GM12874 (cell line): ENCODE data around the gene CEP43.

Experiments
- TF ChIP-seq, protein P1 (sequence below): IDR thresholded peaks from 2 replicates; pipeline ENCODE4 v1.5.1; 2011; ENCODE audit warnings: low read depth, mild to moderate bottlenecking, control low read depth, low read length, moderate library complexity; ENCODE audit not compliant: insufficient read depth

The CEP43 gene

DNA sequence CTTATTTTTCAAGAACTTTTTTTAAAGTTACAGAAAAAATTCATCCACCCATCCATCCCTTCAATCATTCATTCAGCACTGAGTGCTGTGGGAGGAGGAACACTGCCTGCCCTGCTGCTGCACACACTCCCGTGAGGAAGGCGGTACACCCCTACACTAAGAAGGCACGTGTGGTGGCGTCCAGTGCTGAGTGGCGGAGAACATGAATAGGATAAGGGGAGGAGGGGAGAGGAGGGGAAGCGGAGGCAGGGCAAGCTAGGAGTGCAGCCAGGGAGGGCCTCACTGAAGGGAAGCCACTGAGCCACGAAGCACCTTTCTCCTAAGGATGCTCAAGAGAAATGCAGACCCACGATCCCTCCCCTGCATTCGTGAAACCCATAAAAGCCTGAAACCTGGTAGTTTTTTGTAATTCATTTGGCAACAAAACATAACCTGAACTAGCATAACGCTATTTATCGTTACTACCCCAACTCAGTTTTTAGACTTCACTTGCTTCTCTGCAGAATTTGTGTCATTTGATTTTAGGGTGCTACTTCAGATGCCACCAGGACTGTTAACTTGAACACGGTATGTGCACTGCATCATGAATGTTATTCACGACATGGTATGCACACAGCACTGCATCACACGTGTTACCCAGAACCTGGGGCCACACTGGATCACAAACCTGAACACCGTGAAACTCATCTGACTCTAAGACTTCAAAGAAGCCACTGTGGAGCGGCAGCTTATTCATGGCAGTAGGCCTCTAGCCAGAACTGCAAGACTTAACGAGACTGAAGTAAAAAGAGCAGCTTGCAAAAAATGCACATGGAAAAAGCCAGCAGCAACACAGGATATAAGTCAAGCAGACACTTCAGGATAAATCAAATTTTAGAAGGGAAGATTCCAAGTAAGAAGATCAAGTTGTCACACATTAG, 46.4 kb upstream of the CEP43 start:
- TF ChIP-seq, protein P1, sequence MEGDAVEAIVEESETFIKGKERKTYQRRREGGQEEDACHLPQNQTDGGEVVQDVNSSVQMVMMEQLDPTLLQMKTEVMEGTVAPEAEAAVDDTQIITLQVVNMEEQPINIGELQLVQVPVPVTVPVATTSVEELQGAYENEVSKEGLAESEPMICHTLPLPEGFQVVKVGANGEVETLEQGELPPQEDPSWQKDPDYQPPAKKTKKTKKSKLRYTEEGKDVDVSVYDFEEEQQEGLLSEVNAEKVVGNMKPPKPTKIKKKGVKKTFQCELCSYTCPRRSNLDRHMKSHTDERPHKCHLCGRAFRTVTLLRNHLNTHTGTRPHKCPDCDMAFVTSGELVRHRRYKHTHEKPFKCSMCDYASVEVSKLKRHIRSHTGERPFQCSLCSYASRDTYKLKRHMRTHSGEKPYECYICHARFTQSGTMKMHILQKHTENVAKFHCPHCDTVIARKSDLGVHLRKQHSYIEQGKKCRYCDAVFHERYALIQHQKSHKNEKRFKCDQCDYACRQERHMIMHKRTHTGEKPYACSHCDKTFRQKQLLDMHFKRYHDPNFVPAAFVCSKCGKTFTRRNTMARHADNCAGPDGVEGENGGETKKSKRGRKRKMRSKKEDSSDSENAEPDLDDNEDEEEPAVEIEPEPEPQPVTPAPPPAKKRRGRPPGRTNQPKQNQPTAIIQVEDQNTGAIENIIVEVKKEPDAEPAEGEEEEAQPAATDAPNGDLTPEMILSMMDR, result no peak

DNA sequence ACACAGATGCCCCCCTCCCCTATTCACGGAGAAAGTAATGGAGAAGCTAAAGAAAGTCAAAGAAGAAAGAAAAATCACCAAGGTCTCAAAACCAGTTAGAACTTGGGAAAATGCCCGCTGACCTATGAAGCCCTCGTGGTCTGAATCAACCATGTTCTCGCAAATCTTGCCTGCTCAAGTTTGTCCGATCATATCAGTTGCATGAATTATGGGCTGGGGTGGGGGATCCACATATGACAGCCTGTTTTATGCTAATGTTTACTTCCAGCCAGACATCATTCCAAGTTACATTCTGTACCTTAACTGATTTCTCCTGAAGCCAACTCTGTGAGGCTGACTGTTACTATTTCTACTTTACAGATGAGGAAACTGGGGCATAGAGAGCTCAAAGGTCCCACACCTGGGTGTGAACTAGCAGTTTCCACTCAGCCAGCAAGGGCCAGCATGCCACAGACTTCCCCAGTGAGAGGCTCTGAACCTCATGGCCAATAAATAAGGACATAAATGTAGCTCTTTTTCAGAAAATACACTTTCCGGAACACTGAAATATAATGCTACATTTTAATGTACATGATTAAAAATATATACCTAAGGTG, 45.0 kb upstream of the CEP43 start:
- TF ChIP-seq, protein P1, result no peak

DNA sequence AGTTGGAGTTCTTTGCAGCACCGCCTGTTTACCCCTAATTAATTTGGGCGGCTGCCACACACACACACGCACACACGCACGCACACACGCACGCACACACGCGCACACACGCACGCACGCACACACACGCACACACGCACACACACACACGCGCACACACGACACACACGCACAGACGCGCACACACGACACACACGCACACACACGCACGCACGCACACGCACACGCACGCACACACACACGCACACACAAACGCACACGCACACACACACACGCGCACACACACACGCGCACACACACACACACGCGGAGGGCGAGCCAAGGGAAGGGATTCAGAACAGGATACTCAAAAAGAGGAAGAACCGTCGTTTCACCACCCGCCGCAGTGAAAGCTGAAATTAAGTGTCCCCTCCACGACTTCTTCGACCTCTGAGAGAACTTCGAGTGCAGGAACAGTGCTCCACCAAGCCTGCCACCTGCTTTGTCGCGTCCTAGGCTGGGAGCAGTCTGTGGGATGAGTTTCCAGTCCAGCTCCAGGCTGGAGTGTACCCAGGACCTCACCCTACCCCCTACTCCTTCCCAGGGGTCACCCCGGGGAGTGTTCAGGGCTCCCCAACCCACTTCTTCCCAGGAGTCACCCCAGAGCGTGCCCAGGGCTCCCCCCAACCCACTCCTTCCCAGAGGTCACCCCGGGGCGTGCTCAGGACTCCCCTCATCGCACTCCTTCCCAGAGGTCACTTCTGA, 43.9 kb upstream of the CEP43 start:
- TF ChIP-seq, protein P1, result no peak

DNA sequence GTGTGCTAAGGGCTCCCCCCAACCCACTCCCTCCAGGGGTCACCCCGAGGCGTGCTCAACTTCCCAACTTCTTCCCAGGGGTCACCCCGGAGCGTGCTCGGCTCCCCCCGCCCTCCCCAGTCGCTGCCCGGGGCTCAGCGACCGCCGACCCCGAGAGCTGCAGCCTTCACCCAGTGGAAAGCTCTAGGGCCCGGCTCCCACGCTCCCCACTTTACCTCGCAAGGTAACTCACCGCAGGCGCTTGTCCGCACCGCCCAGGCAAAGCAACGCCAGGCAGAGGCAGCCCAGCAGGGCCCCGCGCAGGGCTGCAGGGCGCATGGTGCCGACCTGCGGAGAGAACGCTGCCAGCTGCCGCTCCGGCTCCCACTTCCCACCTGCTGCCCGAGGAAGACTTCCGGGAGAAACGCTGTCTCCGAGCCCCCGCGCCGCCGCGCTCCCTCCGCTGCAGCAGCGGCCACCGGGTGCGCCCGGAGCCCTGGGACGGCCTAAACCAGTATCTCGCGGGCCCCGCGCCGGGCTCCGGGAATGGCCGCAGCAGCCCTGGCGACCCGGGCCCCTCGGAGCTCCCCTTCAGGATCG, 43.2 kb upstream of the CEP43 start:
- TF ChIP-seq, protein P1, result no peak

DNA sequence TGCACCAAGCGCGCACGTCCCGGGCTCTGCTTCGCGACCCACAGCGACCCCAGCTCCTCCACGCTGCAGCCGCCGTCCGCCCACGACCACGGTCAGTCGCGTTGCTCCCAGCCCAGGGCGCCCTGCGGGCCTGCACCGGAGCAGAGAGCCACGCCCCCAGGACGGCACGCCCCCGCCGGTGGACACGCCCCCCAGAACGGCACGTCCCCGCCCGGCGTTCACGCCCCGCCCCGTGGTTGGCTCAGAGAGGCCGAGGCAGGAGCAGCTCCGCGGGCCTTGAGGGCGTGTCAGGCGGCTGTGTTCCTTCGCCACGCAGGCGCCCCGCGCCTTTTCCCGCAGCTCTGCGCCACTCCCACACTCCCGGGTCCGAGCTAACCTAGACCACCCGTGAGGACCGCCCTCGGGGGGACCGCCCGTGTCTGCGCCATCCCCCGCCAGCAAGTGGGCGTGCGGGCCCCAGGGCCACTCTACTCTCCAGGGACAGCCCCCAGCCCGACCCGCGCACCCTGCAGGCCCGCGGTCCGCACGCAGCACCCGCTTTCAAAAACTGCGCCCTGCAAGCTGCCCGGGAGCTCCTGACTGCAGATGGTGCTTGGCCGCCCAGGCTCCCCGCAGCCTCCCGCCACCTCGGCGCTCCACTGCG, 42.6 kb upstream of the CEP43 start, which contains the start of gene RNASET2:
Gene RNASET2, minus strand, starts transcription at position 107 of the 643 bp plus-strand sequence. CDS start 368 bp downstream, outside the sequence.
- TF ChIP-seq, protein P1, result no peak

DNA sequence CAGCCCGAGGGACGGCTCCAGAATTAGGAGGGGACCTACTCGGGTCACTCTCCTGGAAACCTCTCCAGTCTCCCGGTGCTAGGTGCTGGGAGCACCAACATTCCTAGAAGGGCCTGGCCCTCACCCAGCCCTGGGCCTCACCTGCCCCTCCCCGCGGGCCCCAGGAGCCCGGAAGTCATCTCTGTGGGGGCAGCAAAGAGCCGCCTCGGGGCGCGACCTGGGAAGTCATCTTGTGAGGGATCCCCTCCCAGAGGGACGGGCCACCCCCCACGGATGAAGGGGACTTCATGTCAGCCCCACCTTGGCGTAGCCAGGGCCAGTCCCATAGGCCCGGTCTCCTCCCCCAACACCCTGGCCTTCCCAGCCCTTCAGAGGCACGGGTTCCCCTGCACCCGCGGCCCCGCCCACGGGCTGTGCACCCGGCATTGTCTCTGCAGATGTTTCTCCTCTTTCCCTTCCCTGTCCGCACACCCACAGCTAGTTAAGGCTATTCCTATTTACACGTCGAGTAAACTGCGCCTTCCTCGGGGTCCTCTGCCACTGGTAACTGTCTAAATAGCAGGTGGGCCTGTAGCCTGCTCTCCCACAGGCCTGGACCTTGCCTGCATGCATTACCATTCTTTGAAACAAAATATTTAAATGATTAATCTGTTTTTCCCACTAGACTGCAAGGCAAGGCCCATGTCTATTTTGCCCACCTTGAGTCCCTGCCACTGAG, 42.0 kb upstream of the CEP43 start:
- TF ChIP-seq, protein P1, result no peak
